ENCODE measurements around the gene RPS17.
"Not testable (repeated sequence)": the region's sequence is repeated elsewhere in the genome, so short reads cannot be mapped to it uniquely, and the experiment has no call there.

Gene RPS17

DNA sequence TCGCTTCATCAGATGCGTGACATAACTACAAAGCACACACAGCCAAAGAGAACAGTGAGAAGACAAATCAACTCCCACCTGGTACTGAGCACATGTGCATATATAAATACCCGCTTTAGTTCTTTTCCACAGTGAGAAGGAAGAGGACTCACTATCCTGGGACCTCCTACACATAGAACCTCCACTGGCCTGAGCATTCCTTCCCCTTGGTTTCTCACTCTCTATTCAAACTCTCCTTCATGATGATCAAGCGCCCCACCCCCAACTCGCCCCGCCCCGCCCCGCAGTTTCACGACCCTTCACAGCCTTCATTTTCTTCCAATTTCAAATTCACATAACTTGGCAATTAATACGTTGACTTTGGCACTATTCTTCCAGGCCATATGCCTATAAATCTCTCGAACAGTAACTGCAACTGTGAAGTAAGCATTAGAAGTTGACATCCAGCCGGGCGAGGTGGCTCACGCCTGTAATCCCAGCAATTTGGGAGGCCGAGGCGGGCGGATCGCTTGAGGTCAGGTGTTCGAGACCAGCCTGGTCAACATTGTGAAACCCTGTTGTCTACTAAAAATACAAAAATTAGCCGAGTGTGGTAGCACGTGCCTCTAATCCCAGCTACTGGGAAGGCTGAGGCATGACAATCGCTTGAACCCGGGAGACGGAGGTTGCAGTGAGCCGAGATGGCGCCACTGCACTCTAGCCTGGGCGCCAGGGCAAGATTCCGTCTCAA, 1.1 kb downstream of the RPS17 start:
- H3K4me3 ChIP-seq (ENCODE audit: low read length): peak overlapping the region; percentile 99
- TF ChIP-seq, protein P1, sequence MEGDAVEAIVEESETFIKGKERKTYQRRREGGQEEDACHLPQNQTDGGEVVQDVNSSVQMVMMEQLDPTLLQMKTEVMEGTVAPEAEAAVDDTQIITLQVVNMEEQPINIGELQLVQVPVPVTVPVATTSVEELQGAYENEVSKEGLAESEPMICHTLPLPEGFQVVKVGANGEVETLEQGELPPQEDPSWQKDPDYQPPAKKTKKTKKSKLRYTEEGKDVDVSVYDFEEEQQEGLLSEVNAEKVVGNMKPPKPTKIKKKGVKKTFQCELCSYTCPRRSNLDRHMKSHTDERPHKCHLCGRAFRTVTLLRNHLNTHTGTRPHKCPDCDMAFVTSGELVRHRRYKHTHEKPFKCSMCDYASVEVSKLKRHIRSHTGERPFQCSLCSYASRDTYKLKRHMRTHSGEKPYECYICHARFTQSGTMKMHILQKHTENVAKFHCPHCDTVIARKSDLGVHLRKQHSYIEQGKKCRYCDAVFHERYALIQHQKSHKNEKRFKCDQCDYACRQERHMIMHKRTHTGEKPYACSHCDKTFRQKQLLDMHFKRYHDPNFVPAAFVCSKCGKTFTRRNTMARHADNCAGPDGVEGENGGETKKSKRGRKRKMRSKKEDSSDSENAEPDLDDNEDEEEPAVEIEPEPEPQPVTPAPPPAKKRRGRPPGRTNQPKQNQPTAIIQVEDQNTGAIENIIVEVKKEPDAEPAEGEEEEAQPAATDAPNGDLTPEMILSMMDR (conservative IDR thresholded peaks at IDR 0.05; ENCODE audit: low read length): no peak
- DNase-seq (ENCODE audit: low read depth): no peak

DNA sequence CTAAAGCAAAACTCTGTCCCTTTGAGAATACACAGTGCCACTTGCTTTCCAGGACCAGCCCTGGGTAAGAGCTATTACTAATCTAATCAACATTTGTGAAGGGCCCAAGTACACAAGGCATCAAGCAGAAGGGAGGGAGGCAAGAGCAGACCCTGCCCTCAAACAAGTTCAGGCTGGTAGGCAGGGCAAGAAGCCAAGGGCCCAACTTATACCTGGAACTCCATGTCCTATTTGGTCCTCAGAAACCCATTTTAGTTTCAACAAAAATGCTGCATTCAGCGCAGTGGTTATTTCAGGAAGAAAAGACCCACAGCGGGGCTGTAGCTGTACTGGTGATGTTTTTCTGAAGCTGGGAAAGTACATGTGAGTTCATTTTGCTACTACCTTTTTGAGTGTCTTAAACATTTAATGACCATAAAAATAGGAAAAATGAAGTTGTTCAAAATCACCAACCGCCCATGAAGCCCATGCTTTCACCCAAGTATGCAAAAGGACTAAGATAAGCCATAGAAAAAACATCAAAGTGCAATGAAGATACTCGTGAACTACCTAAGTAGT, 2.8 kb downstream of the RPS17 start:
- DNase-seq (ENCODE audit: low read depth): no peak
- TF ChIP-seq, protein P1 (conservative IDR thresholded peaks at IDR 0.05; ENCODE audit: low read length): no peak
- no peak overlapping the region for H3K4me3 ChIP-seq (ENCODE audit: low read length)

DNA sequence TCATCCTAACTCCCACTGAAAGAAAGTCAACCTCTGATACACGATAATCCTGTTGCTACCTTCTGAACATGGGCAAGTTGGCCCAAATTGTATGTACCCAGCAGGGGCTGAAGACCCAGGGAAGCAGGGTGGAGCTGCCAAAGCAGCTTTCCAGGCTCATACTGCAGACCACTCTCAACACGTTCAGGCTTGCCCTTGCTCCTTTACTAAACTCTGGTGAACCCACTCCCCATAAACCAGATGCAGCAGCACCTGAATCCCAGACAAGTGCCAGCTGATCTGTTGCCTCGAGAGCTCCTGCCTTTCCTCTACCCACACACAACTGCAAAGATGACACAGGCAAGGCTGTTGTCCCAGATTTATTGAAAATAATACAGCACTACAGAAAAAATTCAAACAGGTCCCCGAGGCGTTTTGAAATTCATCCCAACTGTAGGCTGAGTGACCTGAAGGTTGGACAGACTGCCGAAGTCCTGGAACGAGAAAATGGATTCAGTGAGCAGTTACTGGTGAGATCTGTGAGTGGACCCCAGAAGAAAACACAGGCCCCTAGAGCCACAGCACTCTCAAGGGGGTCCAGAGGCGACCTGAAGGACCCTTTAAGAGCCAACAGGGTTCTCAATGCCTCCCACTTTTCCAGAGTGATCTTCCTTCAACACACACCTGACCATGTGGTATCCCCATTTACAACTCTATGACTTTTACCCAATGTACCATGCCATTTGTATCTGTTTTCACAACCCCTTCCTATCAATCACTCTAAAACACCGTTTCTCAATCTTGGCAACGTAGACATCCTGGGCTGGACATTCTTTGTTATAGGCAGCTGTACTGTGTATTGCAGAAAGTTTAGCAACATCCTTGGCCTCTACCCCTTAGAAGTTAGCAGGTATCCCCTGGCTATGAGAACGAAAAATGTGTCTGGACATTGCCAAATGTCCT, 3.6 kb downstream of the RPS17 start:
- DNase-seq (ENCODE audit: low read depth): no peak
- H3K4me3 ChIP-seq (ENCODE audit: low read length): no peak overlapping the region
- TF ChIP-seq, protein P1 (conservative IDR thresholded peaks at IDR 0.05; ENCODE audit: low read length): no peak

DNA sequence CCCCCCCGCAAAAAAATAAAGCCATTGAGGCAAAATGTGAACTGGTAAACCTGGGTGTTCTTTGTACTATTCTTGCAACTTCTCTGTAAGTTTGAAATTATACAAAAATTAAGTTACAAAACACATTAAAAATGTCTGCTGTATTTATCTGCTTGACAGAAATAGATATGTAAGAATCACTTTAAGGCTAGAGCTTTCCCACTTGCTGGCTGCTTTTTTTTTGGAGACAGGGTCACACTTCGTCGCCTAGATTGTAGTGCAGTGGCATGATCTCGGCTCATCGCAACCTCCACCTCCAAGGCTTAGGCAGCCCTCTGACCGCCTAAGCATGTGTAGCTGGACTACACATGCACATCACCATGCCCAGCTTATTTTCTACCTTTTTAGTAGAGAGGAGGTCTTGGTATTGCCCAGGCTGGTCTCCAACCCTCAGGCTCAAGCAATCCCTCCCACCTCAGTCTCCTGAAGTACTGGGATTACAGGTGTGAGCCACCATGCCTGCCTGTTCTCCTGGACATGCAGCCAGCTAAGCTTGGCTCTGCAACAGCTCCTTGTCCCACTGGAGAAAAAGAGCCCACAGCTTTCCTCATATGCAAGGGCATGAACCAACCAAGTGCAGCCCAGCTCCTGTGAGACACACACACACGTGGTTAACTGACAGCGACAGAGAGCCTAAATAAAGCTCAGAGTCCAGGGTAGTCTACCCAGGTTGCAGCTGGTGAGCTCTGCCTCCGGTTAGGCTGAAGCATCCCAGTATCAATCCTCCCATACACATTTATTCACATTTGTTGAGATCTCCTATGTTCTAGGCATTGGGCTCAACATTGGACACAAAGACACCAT, 4.5 kb downstream of the RPS17 start:
- TF ChIP-seq, protein P1 (conservative IDR thresholded peaks at IDR 0.05; ENCODE audit: low read length): no peak

DNA sequence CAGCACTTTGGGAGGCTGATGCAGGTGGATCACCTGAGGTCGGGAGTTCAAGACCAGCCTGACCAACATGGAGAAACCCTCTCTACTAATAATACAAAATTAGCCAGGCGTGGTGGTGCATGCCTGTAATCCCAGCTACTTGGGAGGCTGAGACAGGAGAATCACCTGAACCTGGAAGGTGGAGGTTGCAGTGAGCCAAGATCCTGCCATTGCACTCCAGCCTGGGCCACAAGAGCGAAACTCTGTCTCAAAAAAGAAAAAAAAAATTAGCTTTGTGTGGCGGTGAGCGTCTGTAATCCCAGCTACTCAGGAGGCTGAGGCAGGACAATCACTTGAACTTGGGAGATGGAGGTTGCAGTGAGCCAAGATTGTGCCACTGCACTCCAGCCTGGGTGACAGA, 5.1 kb downstream of the RPS17 start:
- not testable (repeated sequence) for DNase-seq (ENCODE audit: low read depth); H3K4me3 ChIP-seq (ENCODE audit: low read length)

More for the DNA sequence above, 4.5 kb downstream of the RPS17 start:
- H3K4me3 ChIP-seq (ENCODE audit: low read length): no peak overlapping the region
- no peak for DNase-seq (ENCODE audit: low read depth)

DNA sequence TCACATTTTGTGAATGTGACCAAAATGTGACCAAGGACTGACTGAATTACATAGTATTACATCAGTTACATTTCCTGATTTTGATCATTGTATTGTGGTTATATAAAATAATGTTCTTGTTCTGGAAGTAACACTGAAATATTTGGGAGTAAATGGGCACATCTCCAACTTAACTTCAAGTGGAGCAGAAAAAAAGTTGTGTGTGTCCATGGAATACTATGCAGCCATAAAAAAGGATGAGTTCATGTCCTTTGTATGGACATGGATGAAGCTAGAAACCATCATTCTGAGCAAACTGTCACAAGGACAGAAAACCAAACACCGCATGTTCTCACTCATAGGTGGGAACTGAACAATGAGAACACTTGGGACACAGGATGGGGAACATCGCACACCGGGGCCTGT, 5.8 kb downstream of the RPS17 start:
- DNase-seq (ENCODE audit: low read depth); H3K4me3 ChIP-seq (ENCODE audit: low read length): not testable (repeated sequence)

DNA sequence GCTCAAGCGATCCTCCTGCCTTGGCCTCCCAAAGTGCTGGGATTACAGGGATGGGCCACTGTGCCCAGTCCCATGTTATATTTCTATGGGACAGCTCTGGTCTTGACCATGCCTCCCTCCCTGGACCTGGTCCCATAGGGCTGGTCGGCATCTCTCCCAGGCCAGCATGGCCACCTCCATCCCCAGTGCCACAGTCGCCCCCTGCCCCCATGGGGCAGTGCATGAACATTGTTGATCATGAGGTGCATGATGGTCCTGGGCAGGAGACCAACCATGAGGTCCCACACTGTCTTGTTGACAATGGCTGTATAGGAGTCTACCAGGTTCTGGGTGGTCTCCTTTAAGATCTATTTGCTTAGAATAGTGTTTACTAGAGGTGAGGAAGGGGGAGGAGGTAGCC, 6.5 kb downstream of the RPS17 start:
- H3K4me3 ChIP-seq (ENCODE audit: low read length): no peak overlapping the region
- DNase-seq (ENCODE audit: low read depth): no peak
- TF ChIP-seq, protein P1 (conservative IDR thresholded peaks at IDR 0.05; ENCODE audit: low read length): no peak

Measured in AG10803 (cell line).